Endometrial microvascular endothelial cells (primary cell): Measurements from ENCODE around the gene FAM227B. TPM values are rescaled to one million over a fixed set of nuclear protein-coding genes. Genes with fewer than 3 reads are reported as not detected.

Experiments
- in situ Hi-C: cut with HindIII; loops from 2 replicates; pipeline ENCODE4 v1.10.0; 2017; ENCODE audit warnings: low sequenced_read_pairs, low pct_unique_long_range_greater_than_20kb; ENCODE audit errors: inconsistent ontology term
- total RNA-seq: library from RNA; depleted of rRNA; stranded (reverse); fragments of >200 nt; gene quantifications from one replicate; pipeline ENCODE4 v1.2.3, GENCODE V29; 2015; ENCODE audit errors: inconsistent ontology term

Gene FAM227B
- total RNA-seq, 1 donor from 2014 or later = 2.5 TPM

GRCh38 chr15:49464522-49464921 is 156.1 kb downstream of the FAM227B start:
- in situ Hi-C loops = no loop called here

DNA sequence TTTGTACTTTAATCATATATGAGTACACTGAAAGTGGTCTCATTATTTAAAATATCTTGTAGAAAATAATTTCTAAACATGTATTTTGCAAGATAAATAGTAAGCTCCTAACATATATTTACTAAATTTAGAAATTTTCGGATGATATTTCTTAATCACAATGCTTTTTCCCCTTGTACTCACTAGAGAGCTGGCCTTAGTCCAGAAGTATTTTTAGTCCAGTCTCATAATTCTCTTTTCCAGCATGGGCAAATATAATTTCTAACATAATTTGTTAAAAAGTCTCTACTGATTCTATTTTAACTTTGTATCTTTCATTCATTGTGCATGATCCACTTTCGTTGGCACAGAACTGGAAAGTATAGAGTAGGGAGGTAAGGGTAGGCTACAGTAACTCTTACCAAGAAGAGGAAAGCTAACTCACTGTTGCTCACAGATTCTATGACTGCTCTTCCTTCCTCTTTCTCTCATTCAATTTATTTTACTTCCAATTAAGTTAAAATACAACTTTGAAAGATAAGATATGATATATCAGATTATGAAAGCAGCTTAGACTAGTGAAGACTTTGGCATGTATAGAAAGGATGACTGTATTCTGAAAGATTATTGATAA is 158.3 kb downstream of the FAM227B start:
- in situ Hi-C loops = no loop called here

DNA sequence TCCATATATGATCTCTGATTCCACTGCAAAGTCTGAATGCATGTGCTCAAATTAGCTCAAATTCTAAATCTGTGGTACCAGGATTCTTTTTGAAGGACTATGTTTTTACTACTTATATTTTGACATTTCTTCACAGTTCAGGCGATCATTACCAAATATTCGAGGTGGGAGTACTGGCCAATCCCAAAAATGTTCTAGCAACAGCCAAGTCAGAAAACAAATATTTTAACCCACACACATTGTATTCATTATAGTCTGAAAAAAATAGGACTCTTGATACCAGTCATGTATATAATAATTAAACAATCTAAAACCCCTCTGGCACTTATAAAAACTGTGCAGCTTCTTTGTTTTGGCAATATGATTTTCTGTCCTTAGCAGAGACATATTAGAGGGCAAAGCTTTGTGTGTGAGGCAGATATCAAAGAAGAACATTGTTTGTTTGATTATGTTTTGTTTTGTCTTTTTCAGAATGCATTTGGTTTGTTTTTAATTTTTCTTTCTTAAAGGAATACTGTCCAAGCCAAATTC is 160.1 kb downstream of the FAM227B start:
- in situ Hi-C loops = no loop called here

- in situ Hi-C loops = no loop called here
Measured at GRCh38 chr15:49458145-49458544, 162.5 kb downstream of the FAM227B start.

GRCh38 chr15:49456166-49456565 is 164.5 kb downstream of the FAM227B start:
- in situ Hi-C loops = no loop called here

DNA sequence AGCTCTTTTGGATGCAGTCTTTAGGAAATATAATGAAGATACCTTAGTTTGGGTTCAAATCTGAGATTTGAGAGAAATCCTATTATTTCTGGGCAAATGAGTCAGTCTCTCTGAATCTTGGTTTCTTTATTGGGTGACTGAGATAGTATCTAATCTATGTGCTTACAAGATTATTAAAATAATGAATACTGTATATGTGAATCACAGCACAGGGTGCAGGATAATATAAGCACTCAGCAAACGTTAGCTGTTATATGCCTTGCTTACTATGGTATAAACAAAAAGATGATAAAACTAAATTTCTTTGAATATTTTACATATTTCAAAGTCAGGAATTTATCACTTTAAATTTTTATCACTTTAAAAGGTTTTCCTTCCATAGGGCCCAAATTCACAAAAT is 168.0 kb downstream of the FAM227B start:
- in situ Hi-C loops = no loop called here

GRCh38 chr15:49441816-49442215 is 178.8 kb downstream of the FAM227B start:
- in situ Hi-C loops = no loop called here

DNA sequence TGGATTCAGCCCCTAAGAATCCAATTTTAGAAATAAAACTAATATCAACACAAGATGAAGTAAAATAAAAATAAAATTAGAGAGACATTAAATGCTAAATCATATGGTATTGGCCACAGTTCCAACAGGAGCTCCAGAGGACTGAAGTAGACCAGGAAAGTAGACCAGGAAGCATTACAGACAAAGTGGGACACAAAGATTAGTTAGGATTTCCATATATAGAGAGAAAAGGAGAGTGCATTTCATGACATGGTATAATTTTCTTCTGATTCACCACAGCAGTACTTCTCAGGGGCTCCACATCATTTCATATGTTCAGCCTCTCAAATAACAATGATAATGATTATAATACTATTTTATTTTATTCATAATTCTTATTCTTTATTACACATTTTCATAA is 179.3 kb downstream of the FAM227B start:
- in situ Hi-C loops = no loop called here

DNA sequence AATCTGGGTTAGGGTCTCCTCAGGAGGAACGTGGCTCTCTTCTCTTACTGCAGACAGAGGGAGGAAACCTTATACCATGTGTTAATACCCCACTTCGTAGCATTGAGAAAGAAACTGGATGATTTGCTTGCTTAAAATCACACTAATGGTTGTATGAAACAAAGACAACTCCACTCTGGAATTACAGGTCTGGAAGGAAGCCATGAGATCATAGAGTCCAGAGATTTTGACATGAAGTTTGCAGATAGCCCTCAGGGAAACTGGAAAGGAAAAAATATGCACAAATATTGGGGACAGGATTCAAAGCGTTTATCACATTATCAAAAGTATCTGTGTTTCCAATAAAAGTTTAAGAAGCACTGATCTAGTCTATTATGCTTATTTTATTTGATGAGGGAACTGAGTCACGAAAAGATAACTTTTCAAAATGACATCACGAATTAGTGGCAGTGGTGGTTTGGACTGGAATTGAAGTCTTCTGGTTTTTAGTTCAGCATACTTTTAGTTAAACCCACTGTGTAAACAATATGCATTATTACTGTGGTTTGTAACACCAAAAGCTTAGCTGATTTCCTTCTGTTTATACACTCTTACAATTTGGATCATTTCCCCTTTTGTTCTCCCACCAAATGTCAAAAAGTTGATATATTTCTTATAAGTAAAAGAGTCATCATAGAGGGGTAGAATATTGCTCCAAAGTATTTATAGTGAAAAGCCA is 180.8 kb downstream of the FAM227B start:
- in situ Hi-C loops = no loop called here

DNA sequence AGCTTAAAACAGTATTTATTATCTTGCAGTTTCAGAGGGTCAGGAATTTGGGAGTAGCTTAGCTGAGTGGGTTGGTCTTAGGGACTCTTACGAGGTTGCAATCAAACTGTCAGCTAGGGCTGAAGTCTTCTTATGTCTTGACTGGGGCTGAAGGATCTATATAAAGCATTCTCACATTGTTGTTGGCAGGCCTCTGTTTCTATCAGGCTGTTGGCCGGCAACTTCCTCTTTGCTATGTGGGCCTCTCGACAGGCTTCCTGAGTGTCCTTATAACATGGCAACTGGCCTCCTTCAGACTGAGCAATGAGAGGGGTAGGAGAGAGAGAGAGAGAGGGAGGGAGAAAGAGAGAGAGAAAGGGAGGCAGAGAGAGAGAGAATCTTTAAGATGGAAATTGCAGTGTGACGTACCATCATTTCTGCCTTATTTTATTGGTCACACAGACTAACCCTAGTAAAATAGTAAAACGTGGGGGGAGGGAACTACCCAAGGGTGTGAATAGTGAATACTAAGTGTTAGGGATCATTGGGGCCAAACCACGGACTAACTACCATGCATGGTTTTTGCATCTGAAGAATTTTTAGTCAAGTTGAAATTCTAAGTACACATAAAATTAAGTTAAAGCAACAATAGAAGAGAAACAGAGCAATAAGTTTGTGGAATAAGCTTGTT is 181.5 kb downstream of the FAM227B start:
- in situ Hi-C loops = no loop called here

- in situ Hi-C loops = no loop called here
Measured at GRCh38 chr15:49436751-49437150, 183.9 kb downstream of the FAM227B start.

GRCh38 chr15:49435174-49435573 is 185.4 kb downstream of the FAM227B start:
- in situ Hi-C loops = no loop called here

- in situ Hi-C loops = no loop called here
Measured at GRCh38 chr15:49430046-49430445, 190.6 kb downstream of the FAM227B start.

GRCh38 chr15:49428409-49429095 is 192.1 kb downstream of the FAM227B start:
- in situ Hi-C loops = no loop called here

- in situ Hi-C loops = no loop called here
Measured at GRCh38 chr15:49427372-49427771, 193.2 kb downstream of the FAM227B start.

DNA sequence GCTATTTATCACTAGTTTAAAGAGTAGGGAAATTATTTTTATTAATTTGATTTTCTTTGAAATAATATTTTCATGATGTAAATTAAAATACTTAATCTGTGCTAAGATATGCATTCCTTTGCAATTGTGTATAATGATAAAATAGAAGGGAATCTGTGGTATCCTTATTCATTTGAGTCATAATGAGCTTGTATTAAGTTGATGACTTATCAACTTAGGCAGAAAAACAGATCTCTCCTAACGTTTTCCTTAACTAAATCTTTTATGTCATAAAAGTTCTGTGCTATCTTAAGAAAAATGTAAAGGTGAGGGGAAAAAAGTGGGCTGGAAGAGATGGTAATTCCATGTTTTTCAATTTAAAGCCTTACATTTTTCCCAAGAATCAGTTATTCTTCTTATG is 195.7 kb downstream of the FAM227B start:
- in situ Hi-C loops = no loop called here

GRCh38 chr15:49423901-49424550 is 196.6 kb downstream of the FAM227B start:
- in situ Hi-C loops = no loop called here

DNA sequence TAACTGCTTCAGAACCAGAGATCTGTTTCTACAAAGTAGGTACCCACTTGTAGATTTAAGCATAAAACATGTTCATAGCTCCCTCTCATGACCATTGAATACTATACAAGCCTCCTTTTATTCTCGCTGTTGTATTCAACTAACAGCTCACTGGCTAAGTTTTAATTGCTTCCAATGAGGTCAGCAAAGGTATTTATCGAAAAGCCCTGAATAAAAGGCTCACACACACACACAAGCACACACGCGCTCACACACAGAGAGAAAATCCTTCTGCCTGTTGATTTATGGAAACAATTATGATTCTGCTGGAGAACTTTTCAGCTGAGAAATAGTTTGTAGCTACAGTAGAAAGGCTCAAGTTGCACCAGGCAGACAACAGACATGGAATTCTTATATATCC is 197.6 kb downstream of the FAM227B start, which contains the start of gene FGF7:
Gene FGF7, plus strand, starts transcription at position 222 of the 400 bp plus-strand sequence. CDS start 1,056 bp downstream, outside the sequence.
- in situ Hi-C loops = no loop called here

GRCh38 chr15:49421991-49422390 is 198.6 kb downstream of the FAM227B start:
- in situ Hi-C loops = no loop called here
